Rectal smooth muscle tissue (tissue), 1 donor: ENCODE measurements around the gene C9orf78.

Experiments
- H3K27ac ChIP-seq: one replicate; pipeline ENCODE4 v1.7.0; 2013; ENCODE audit warnings: low read depth, low read length, inconsistent platforms
- H3K27me3 ChIP-seq: one replicate; pipeline ENCODE4 v1.7.0; 2013; ENCODE audit warnings: low read length; ENCODE audit not compliant: control insufficient read depth, insufficient read depth
- H3K36me3 ChIP-seq: one replicate; pipeline ENCODE4 v1.7.0; 2013; ENCODE audit warnings: low read length; ENCODE audit not compliant: control insufficient read depth, insufficient read depth
- H3K4me1 ChIP-seq: one replicate; pipeline ENCODE4 v1.7.0; 2013; ENCODE audit warnings: low read length; ENCODE audit not compliant: control insufficient read depth, insufficient read depth
- H3K4me3 ChIP-seq: one replicate; pipeline ENCODE4 v1.7.0; 2013; ENCODE audit warnings: low read length
- H3K9ac ChIP-seq: one replicate; pipeline ENCODE4 v1.7.0; 2013; ENCODE audit warnings: low read length

The C9orf78 gene

DNA sequence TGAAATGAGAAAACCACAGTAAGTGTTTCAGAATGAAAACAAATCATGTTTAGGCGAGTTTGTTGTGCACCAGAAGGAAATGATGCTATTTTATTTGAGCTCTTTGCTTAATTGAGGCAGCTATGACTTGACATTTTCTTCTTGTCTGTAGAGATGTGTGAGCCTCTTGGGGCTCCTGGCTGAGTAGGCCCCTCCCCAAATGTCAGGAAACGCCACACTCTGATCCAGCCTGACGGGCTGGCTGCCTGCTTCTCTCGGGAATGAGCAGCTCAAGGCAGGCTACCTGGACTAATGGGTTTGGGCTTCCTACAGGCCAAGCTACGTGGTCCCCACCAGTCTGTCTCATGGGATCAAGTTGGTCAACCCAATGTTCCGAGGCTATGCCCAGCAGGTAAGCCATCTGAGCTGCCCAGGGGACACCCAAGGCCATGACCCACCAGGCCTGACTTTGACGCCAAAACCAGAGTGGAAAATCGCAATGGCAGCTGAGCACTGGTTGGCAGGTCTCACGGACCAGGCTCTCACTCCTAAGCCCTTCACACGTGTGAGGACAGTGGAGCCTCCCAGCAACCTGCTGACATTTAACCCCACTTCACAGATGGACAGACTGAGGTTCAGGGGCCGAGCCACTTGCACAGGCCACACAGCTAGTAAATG lies 30.0 kb upstream of the C9orf78 start:
- peaks cover 27% of the 10 kb centered on the region for H3K36me3 ChIP-seq
- no peak overlapping the region for H3K27ac ChIP-seq
- H3K9ac ChIP-seq, result no peak overlapping the region
- H3K27me3 ChIP-seq, result no peaks in the 10 kb centered on the region
- no peaks in the 10 kb centered on the region for H3K4me1 ChIP-seq
- no peak overlapping the region for H3K4me3 ChIP-seq

DNA sequence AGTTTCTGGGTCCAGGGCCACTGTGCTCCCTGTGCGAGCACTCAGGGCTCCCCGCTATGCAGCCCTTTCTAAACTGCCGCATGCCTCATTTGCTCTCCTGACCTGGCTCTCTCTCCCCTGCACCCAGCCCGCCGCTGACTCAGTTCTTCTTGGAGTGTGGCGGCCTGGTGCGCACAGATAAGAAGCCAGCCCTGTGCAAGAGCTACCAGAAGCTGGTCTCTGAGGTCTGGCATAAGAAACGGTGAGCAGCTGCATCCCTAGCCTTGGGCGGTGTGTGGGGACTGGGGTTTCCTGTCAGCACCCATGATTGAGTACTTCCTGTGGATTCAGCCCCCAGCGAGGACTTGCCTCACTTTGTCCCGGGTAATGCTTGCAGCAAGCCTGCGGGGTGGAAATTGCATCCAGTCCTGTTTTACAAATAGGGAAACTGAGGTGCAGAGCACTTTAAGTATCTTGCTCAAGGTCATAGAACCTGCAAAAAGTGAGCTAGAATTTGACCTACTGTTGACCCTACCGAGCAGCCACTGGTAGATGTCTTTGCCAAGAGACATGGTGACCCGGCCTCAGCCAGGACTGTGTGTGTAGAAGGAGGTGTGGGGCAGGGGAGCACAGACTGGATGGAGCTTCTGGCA lies 28.1 kb upstream of the C9orf78 start:
- H3K9ac ChIP-seq, result no peak overlapping the region
- no peak overlapping the region for H3K27ac ChIP-seq
- no peaks in the 10 kb centered on the region for H3K4me1 ChIP-seq
- H3K27me3 ChIP-seq, result no peaks in the 10 kb centered on the region
- no peak overlapping the region for H3K4me3 ChIP-seq
- H3K36me3 ChIP-seq, result peaks cover 32% of the 10 kb centered on the region

- Histone ChIP-seq H3K36me3 (peaks cover 39% of the 10 kb centered on the region), H3K9ac (no peak overlapping the region), H3K4me1 (no peaks in the 10 kb centered on the region), H3K27me3 (no peaks in the 10 kb centered on the region), H3K4me3 (no peak overlapping the region), H3K27ac (no peak overlapping the region)
Measured at GRCh38 chr9:129861447-129861827, 26.4 kb upstream of the C9orf78 start.

DNA sequence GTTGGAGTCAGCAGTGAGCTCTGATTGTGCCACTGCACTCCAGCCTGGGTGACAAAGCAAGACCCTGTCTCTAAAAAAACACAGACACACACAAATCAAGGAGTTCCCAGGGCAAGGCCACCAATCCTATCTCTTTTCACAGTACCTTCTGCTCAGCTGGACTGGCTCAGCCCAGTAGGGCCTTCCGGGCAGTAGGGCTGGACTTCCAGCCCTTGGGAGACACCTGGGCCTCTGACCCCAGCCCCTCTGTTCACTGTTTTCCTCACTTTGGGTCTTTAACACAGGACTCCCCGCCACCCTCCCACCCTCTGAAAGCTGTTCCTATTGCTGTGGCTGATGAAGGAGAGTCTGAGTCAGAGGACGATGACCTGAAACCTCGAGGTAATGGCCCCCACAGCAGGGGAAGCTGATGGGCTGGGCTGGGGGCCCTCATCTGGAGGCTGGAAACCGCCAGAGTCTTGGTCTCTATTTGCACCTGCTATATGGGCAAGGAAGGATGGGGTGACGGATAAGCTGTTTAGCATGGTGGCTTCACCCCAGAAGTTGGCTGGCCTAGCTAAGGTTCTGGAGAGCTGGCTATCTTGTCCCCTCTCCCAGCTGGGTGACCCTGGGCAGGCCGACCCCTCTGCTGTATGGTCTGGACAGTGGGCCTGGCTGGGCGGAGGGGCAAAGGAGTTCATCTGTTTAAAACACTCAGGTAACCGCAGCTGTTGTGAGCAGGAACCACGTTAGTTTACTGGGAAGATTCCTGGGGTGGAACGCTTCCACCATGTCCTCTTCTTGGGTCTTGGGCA lies 25.8 kb upstream of the C9orf78 start:
- H3K9ac ChIP-seq, result no peak overlapping the region
- no peak overlapping the region for H3K27ac ChIP-seq
- H3K4me3 ChIP-seq, result no peak overlapping the region
- H3K4me1 ChIP-seq, result no peaks in the 10 kb centered on the region
- peaks cover 43% of the 10 kb centered on the region for H3K36me3 ChIP-seq
- H3K27me3 ChIP-seq, result no peaks in the 10 kb centered on the region

DNA sequence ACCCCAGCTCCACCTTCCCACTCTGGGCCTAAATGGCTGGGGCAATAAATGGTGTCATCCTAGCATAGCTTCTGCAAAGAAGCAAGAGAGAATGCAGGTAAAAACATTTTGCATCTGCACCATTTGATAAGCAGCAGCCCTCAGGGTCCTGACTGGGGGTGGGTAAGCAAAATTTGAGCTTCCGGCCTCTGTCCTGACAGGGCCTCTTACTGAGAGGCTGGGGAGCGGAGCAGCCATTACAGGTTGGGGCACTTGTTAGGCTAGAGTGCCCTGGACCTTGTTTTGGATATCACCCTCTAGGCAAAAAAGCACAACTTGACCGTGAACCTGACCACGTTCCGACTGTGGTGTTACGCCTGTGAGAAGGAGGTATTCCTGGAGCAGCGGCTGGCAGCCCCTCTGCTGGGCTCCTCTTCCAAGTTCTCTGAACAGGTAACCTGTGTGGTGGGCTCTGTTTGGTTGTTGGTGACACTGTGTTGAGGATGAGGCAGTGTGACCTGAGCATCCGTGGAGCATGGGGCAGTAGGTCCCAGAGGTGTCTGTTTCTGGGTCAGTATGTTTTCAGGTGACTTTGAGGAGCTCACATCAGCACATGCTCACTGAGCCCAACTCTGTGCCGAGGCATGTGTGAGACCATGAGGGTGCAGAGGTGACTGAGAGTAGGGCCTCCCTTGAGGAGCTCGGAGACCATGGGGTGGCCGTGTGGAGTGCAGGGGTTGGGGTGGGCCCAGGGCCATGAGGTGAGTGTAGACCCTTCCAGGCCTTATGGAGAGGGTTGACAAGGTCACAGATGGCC lies 23.3 kb upstream of the C9orf78 start:
- Histone ChIP-seq H3K36me3 (peaks cover 46% of the 10 kb centered on the region), H3K4me1 (no peaks in the 10 kb centered on the region), H3K27me3 (no peaks in the 10 kb centered on the region), H3K9ac (no peak overlapping the region), H3K4me3 (no peak overlapping the region), H3K27ac (no peak overlapping the region)

GRCh38 chr9:129857207-129857606 lies 22.1 kb upstream of the C9orf78 start:
- peaks cover 45% of the 10 kb centered on the region for H3K36me3 ChIP-seq
- H3K9ac ChIP-seq, result no peak overlapping the region
- no peaks in the 10 kb centered on the region for H3K27me3 ChIP-seq
- no peaks in the 10 kb centered on the region for H3K4me1 ChIP-seq
- no peak overlapping the region for H3K27ac ChIP-seq
- H3K4me3 ChIP-seq, result no peak overlapping the region

DNA sequence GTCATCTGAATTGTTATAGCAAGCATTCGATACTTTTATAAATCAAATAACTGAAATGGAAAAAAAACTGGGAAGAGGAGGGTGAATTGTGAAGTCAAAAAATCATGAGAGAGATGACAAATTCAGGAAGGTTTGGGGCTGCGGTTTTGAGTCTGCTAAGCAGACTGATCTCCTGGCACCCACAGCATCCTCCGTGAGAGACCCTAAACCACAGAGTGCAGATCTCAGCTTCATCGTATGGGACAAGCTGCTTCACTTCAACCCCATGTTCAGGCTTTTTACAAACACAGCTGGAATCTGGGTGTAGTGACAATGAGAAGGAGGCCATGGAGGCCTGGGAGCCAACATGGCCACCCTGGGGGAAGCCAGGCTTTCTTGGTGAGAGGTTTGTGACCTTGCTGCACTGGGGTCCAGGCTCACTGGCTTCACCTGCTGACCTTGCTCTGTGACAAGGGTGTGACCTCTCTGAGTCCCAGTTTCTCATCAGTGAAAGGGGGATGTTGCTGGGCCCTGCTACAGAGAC lies 19.6 kb upstream of the C9orf78 start:
- Histone ChIP-seq H3K27me3 (no peaks in the 10 kb centered on the region), H3K4me1 (no peaks in the 10 kb centered on the region), H3K27ac (no peak overlapping the region), H3K4me3 (no peak overlapping the region), H3K9ac (no peak overlapping the region), H3K36me3 (peaks cover 40% of the 10 kb centered on the region)

- peaks cover 37% of the 10 kb centered on the region for H3K36me3 ChIP-seq
- H3K9ac ChIP-seq, result no peak overlapping the region
- H3K4me3 ChIP-seq, result no peak overlapping the region
- H3K4me1 ChIP-seq, result no peaks in the 10 kb centered on the region
- H3K27ac ChIP-seq, result no peak overlapping the region
- H3K27me3 ChIP-seq, result no peaks in the 10 kb centered on the region
Measured at GRCh38 chr9:129853614-129854013, 18.5 kb upstream of the C9orf78 start.

DNA sequence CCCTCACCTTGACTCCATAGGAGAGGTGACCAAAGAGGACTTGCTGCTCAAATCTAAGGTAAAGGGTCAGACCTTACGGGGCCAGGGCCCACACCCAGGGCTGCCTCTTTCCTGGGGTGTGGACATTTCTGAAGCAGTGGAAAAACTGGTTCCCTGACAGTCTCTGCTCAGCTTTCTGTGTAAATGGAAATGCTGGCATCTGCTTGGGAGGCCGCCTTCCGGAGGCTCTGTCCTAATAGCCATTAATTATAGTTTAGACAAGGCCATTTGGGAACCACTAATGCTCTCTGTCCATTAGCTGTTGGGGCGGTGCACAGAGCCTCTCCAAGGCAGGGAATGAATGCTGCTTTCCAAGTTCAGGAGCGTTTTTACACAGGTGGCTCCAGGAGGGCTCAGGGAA lies 17.5 kb upstream of the C9orf78 start:
- no peak overlapping the region for H3K9ac ChIP-seq
- H3K36me3 ChIP-seq, result peaks cover 30% of the 10 kb centered on the region
- H3K27me3 ChIP-seq, result no peaks in the 10 kb centered on the region
- no peaks in the 10 kb centered on the region for H3K4me1 ChIP-seq
- no peak overlapping the region for H3K27ac ChIP-seq
- H3K4me3 ChIP-seq, result no peak overlapping the region

- Histone ChIP-seq H3K4me1 (no peaks in the 10 kb centered on the region), H3K27ac (peak overlapping the region; percentile 44), H3K4me3 (no peak overlapping the region), H3K9ac (no peak overlapping the region), H3K36me3 (peaks cover 23% of the 10 kb centered on the region), H3K27me3 (no peaks in the 10 kb centered on the region)
Measured at GRCh38 chr9:129851821-129852220, 16.7 kb upstream of the C9orf78 start.

- Histone ChIP-seq H3K9ac (no peak overlapping the region), H3K27me3 (no peaks in the 10 kb centered on the region), H3K27ac (peak overlapping the region; percentile 44), H3K36me3 (peaks cover 20% of the 10 kb centered on the region), H3K4me3 (no peak overlapping the region), H3K4me1 (no peaks in the 10 kb centered on the region)
Measured at GRCh38 chr9:129850821-129851550, 15.9 kb upstream of the C9orf78 start.
